GM19455 (cell line): ENCODE data around the gene CATSPER4.

Experiments used
- ATAC-seq: cut with Tn5 transposase; IDR thresholded peaks from one replicate; pipeline ENCODE4 v1.9.1; 2021; ENCODE audit not compliant: unreplicated experiment

The CATSPER4 gene

GRCh38 chr1:26164036-26164860 lies 26.2 kb upstream of the CATSPER4 start:
- no peak for ATAC-seq

GRCh38 chr1:26164861-26165842 lies 25.2 kb upstream of the CATSPER4 start:
- ATAC-seq: no peak

GRCh38 chr1:26166719-26167281 lies 23.6 kb upstream of the CATSPER4 start:
- no peak for ATAC-seq

- no peak for ATAC-seq
Measured at GRCh38 chr1:26168410-26169197, 21.8 kb upstream of the CATSPER4 start, which contains the start of gene C1orf232. Gene C1orf232 (minus strand): TSS chr1:26168963. CDS start chr1:26168499, 464 bp downstream.

GRCh38 chr1:26169198-26169554 lies 21.2 kb upstream of the CATSPER4 start:
- no peak for ATAC-seq

- peak; percentile 92 for ATAC-seq
Measured at GRCh38 chr1:26169669-26170471, 20.5 kb upstream of the CATSPER4 start, which contains the start of gene ZNF593. Gene ZNF593 (plus strand): TSS chr1:26169908. CDS start chr1:26169984, 76 bp downstream.

GRCh38 chr1:26170472-26170821 lies 20.0 kb upstream of the CATSPER4 start:
- ATAC-seq: no peak

GRCh38 chr1:26171084-26172072 lies 19.0 kb upstream of the CATSPER4 start, which contains the start of gene ZNF593OS:
Gene ZNF593OS (minus strand): TSS chr1:26171832. CDS start chr1:26171661, 171 bp downstream.
- no peak for ATAC-seq

GRCh38 chr1:26175346-26175745 lies 15.1 kb upstream of the CATSPER4 start:
- no peak for ATAC-seq

- no peak for ATAC-seq
Measured at GRCh38 chr1:26177182-26177684, 13.2 kb upstream of the CATSPER4 start, which contains the start of gene CNKSR1. Gene CNKSR1 (plus strand): TSS chr1:26177491. CDS start chr1:26177548, 57 bp downstream.

GRCh38 chr1:26180010-26180506 lies 10.3 kb upstream of the CATSPER4 start:
- ATAC-seq: no peak

GRCh38 chr1:26181586-26182382 lies 8.6 kb upstream of the CATSPER4 start:
- no peak for ATAC-seq

GRCh38 chr1:26182383-26182696 lies 8.1 kb upstream of the CATSPER4 start:
- ATAC-seq: no peak

GRCh38 chr1:26184086-26184485 lies 6.3 kb upstream of the CATSPER4 start:
- ATAC-seq: no peak

GRCh38 chr1:26184883-26185282 lies 5.5 kb upstream of the CATSPER4 start:
- no peak for ATAC-seq

GRCh38 chr1:26187882-26188281 lies 2.5 kb upstream of the CATSPER4 start:
- no peak for ATAC-seq

- no peak for ATAC-seq
Measured at GRCh38 chr1:26188477-26188876, 1.9 kb upstream of the CATSPER4 start.
